Measurements from ENCODE around the gene PRKCA.

The PRKCA gene

DNA sequence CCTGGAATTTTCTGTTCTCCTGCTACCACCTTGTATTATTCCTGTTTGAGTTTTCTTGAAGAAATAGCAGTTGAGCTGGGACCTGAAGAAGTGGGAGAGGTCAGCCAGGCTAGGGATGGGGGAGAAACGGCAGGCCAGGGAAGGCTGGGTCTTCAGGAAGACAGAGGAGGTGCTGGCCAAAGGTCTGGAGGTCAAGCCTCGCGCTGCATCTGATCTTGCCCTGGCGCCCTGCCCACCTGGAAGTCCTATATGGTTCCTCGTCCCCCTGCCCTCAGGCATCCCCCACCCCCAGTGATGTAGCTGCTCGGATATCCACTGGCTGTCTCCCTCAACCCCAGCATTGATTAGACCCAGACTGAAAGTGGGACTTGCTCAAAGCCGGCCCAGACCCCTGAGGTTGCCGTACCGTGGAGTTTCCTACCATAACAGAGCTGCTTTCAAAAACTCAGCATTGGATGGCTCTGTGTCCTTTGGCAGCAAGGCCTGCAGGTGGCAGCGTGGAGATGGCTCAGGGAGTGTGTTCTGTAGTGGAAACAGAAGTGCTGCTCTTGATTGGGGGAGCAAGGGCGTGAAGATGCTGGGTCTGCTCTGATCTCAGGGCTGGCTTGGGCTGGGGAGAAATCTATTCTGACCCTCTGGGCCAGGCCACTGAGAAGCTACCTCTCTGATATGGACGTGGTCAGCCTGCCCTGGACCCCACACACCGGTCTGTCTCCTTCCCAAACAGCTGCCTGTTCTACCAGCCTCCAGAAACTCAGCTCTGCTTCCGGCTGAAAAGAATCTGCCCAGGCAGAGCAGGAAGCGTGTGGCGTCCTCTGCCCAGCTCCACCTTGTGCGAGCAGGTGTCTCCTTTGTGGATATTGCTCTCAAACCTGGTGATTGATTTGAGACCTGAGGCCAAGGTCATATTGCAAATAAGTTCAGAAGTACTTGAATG is 425.5 kb downstream of the PRKCA start:
- peak; percentile 83 for DNase-seq

DNA sequence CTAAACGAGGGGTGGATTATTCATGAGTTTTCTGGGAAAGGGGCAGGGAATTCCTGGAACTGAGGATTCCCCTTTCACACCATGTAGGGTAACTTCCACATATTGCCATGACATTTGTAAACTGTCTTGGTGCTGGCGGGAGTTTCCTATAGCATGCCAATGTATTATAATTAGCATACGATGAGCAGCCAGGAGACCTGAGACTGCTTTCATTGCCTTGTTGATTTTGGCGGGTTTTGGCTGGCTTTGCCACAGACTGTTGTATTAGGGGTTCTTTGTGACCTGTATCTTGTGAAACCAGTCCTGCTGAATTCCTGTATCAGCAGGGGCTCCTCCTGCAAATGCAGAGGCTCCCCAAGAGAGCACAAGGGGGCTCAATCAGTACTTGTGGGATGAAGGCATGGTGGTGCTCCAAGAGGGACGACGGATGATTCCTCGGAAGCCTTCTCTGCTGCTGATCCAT is 428.1 kb downstream of the PRKCA start:
- DNase-seq: no peak

DNA sequence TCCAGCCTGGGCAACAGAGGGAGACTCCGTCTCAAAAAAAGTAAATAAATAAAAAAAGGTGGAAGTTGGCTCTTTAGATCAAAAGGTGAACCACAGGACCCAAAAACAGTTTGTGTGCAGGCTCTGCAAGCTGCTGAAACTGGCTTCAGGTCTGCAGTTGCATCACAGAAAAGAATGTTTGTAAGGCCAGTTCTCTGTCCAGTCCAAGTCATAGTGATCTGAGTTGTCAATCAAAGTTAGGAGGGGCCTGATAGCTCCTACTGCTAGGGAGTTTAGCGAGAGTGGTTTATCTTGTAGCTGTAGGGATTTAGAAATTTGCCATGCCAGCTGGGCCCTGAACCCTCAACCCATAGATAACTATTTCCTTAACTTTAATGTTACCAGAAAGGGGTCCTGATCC is 431.3 kb downstream of the PRKCA start:
- no peak for DNase-seq

DNA sequence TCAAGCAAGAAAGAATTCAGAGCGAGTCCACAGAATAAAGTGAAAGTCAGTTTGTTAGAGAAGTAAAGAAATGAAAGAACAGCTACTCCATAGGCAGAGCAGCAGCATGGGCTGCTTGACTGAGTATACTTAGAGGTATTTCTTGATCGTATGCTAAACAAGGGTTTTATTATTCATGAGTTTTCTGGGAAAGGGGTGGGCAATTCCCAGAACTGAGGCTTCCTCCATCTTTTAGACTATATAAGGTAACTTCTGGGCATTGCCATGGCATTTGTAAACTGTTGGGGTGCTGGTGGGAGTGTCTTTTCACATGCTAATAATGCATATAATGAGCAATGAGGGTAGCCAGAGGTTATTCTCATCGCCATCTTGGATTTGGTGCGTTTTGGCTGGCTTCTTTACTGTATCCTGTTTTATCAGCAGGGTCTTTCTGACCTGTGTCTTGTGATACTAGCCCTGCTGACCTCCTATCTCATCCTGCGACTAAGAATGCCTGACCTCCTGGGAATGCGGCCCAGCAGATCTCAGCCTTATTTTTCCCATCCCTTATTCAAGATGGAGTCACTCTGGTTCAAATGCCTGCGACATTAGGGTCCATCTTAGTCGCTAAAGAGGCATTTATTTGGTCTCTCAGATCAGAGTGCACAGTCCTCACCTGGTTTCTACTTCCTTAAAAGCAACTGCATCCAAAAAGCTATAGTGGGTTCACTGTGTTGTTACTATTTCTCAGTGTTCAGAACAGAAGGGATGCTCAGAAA is 432.0 kb downstream of the PRKCA start:
- no peak for DNase-seq

DNA sequence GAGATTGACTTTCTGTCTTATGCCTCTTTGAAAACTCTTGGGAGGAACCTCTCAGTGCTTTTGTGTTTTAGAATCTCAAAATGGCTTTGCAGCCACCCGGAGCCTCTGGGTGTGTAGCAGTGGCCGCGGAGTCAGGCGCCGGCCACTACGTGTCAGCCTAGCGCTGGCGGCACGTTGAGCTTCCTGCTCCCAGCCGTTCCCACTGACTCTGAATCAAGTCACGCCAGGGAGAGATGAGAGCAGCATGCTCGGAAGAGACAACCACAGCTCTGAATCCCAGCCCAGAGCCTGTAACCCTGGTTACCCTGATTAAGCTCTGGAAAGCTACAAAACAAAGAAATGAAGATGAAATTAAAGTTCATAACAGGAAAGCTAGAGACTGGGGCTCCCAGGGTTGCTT is 435.1 kb downstream of the PRKCA start:
- peak; percentile 87 for DNase-seq

DNA sequence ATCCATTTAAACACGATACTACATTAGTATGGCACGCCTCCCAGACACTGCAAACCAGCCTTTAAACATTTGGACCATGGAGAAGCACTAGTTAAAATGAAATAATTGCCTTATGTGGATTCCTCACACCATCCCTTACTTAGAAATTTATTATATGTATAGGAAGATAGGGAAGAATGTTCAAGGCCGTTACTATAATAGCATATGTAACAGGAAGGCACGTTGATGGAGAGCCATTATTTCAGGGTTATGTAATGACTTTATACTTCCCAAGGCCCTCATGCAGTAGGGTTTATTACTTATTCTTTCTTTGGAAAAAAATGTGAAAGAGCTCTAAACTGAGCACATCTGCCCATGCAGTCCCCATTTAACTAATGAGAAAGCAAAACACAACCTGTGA is 435.9 kb downstream of the PRKCA start:
- DNase-seq: no peak

DNA sequence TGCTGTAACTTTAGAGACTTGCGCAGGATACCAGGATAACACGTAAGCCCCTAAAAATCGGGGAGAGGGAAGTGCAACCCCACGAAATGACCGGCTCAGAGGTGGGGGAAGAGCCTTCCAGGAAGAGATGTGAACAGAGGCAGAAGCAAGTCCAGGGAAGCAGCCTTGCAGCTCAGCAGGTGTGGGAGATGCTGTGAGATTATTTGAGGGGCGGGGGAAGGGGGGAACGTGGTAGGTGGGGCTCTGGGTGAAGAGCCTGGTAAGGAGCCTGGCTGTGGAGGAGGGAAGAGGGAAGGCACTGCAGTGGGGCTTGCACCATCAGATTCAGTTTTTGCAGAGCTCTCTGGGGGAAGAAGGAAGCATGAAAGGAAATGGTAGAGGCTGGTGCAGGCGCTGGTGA is 437.1 kb downstream of the PRKCA start:
- DNase-seq: no peak

DNA sequence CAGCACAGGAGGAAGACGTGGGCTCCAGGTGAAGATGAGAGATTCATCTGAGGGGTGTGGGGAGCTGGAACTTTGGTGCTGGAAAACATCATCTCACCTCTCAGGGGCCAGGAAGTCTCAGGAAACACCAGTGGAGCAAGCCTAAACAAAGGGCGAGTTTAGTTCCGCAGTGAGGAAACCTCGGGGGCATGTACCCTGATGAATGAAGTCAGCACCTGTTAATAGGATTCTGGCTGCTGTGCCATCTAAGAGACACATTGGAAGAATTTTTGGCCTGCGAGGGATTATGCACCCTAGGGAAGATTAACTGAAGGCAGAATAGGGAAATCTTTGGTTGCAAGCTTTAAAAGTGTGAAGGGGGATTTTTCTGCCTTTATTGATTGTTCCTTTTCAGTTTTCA is 437.8 kb downstream of the PRKCA start:
- no peak for DNase-seq

DNA sequence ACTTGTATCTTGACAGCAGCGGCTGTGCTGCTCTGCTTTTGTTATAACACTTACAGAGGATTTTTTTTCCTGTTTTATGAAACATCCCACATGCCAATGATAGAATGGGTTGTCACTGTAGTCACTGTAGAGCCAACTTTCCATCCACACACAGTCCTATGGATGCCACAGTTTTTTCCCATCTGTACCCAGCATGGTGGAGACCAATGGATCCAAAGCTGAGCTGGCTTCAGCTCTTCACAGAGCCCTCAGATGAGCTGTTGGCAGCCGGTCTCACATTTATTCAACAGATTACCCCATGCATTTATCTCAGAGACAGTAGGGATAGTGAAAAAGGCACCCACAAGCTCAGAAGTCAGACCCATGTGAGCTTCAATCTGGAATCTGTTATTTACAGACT is 441.1 kb downstream of the PRKCA start:
- no peak for DNase-seq

DNA sequence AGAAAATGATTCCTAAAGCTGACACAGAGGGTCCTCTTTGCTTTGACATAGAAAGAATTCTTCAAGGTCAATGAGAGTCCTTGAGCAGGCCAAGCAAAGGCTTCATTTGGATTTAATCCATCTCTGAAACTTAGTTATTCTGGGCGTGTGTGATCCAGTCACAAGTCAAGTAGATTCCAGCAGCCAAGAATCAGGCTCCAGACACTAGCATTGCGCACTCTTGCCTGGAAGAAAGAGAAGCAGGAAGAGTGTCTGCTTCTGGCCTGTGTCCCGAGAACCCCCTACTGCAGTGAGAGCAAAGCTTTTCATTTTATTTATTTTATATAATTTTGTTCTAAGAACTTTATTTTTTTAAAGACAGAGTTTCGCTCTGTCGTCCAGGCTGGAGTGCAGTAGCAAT is 444.3 kb downstream of the PRKCA start:
- no peak for DNase-seq

DNA sequence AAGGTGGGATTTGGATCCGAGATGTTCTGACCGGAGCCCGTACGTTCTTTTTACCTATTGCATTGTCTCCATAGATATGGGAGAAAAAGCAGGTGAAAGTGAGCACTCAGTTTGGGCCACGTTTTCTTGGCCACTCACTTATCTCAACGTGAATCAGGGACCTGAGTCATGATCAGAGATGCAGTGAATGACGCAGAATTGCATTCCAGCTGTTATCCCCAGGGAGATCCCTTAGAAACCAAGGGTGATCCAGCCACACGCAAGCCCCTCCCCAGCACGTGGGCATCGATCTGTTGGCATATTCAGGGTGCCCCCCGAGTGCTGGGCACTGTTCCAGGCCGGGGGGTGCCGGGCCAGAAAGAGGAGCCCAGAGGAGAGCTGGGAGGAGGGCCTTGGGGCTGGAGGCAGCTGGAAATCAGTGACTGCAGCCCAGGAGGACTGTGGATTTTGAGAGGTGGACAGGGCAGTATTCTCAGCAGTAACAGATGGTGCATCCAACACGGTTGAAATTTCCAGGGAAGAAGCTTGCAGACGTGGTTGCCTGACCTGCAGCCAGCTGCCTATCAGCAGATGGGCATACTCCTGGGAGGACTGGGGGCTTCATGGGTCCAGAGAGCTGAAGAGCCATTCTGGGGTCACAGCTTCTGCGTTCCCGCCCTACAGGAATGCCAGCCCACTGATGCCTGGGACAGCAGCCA is 445.3 kb downstream of the PRKCA start:
- DNase-seq: no peak

DNA sequence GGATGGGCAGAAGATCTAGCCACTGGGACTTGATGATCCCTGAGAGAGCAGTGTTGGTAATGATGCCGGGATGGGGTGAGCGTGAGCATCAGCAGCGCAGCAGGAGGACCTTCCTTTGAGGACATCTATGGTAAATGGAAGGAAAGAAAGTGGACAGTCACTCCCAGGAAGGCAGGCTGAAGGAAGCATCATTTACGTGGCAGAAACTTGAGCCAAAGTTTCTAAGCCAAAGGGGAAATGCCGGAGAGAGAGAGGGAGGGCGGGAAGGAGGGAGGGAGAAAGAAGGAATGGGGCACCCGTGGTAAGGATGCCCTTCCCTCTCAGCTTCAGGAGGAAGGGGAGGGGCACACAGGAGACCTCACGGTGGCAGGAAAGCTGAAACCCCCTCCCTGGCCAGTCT is 446.2 kb downstream of the PRKCA start:
- no peak for DNase-seq

DNA sequence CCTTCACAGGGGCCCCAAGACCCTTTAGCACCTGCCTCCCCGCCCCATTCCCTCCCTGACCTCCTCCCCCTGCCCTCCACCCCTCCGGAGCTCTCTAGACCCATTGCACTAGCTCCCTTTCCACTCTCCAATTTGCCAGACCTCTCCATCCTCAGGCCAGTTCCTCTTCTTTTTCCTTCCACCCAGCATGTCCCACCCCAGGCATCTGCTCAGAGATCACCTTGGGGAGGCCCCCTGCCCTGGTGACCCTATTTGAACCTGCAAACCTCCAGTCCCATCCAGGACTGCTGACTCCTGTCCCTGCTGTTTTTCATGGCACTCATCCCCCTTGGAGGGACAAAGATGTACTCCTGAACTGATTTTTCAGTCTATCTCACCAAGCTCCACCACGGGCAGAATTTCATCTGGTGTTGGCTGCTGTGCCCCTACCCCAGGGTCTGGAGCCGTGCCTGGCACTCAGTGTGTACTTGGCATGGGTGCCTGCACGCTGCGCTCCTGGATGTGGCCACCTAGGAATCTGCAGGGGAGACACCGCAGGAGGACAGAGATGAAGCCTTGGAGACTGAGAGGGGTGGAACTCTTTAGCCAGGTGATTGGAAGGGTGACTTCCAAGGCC is 446.9 kb downstream of the PRKCA start:
- no peak for DNase-seq

DNA sequence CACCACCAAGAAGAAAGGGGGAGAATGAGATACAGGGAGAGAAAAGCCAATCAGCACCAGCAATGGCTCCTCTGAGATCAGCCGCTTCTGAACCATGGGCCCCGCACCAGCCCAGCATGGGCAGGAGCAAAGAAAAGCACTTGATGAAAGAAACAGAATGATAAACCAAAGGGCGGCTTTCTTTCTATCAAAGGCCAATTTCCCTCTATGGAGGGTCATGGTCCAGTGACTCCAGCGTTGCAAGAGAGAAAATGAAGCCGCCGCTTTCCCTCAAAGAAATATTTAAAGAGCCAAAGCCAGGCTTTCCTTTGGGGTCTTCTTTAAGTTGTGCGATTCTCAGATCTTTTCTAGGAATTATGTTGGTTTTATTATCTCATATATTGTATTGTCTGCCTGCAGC is 447.7 kb downstream of the PRKCA start:
- DNase-seq: no peak

DNA sequence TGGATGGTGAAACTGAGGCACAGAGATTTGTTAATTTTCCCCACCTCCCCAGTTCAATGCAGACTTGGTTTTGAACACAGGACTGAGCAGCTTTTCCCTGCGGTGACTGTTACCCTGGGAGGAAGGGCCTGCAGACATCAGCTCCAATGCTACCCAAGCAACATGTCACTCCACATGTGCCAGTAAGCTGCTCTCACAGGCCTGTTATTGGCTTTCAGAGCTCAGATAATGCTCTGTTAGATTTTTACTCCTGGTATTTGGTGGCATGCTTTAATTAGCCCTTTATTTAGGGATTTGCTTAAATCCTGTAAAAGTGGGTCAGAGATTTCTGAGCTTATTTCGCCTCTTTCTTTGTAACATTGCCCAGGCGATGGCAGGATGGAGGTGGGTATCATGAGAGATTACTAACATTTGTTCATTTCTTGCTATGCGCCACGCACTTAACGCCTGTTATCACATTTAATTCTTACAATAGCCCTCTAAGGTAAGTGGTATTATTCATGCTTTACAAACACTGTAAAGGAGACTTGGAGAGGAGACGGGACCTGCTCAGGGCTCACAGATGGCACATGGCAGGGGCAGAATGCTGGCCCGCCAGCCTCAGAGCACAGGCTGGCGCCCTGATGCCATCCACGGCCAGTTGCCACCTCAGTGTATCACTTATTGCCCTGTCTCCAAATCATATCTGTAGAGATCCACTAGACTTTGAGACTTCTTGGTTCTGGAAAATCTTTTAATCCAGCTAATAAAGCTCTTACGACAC is 448.5 kb downstream of the PRKCA start:
- DNase-seq: no peak

DNA sequence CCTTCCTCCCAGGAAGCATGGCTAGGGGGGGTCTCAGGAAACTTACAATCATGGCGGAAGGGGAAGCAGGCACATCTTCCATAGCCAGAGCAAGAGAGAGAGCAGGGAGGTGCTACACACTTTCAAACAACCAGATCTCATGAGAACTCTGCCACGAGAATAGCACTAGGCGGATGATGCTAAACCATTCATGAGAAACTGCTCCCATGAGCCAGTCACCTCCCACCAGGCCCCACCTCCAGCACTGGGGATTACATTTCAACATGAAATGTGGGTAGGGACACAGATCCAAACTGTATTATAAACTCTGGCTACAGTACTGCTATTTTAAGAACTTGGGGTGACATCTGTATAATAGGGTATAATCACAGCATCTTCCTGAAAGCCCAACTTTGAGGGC is 449.4 kb downstream of the PRKCA start:
- peak; percentile 44 for DNase-seq

DNA sequence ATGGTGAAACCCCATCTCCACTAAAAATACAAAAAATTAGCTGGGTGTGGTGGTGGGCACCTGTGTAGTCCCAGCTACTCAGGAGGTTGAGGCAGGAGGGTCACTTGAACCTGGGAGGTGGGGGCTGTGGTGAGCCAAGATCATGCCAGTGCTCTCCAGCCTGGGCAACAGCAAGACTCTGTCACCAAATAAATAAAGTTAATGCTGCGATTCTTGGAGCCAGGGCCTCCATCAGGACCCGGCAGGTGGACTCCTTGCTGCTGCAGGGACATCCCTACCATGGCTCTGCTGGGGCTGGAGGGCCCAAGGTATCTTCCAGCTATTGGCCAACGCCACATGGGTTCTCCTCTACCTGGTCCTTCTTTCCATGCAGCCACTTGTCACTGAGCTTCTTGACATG is 450.0 kb downstream of the PRKCA start:
- DNase-seq: no peak

DNA sequence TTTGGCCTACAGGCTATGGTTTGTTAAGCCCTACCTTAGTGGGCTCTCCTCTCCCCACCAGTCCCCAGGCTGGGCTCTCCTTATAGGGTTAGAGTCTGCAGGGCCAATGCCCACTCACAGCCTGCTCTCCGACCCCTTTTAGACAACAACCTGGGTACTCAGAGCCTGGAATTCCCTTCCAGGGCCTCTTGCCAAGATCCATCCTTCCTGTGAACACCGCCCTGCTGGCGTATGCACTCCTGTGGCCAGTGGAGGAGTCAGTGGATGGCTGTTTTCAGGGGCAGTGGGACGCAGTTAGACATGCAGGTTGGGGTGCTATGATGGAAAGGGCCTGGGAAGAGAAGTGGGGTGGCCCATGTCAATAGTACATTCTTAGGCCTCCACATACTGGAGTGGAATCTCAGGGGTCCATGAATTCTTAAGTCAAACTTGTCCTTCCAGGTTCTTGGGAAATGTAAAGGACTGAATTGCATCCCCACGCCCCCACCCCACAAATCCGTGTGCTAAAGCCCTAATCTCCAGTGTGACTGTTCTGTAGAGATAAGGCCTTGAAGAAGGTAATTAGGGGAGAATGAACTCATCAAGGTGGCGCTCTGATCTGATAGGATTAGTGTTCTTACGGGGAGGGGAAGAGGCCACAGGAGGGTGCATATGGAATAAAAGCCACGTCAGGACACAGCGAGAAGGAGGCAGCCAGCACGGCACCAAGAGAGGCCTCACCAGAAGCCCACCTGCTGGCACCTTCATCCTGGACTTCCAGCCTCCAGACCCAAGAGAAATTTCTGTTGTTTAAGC is 450.9 kb downstream of the PRKCA start:
- DNase-seq: no peak

DNA sequence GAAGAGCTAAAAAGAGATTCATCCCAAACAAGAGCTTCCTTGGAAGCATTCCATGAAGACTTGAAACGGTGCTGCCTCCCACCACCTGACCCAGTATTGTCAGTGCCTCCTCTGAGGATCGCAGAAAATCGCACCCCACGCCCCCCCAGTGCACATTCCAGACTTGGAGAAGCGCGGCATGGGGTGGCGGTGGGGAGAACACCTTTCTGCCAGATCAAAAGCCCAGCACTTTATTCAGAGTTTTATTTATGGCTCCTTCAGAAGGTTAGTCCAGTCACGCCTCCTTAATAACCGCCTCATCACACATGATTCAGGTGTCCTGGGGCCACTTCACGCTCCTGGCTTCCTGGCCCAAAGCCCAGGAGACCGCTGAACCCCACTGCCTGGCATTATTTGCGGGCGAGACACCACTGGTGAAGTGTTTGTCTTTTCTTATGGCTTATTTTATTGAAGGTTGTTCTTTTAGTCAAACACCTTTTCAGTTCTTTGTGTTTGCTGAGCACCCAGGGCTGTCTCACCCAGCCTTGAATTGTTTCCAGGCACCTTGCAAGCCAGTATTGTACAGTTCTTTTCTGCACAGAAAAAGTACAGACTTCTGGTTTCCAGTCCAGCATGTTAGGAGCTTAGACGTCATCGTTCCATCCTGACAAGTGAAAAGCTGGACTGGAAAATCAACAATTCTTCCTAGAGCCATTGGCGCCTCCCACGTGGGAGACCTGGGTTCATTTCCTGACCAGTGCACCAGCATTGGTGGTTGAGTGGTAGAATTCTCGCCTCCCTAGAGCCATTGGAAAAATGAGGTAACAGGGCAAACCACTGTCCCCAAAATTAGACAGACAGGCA is 452.9 kb downstream of the PRKCA start:
- DNase-seq: no peak

DNA sequence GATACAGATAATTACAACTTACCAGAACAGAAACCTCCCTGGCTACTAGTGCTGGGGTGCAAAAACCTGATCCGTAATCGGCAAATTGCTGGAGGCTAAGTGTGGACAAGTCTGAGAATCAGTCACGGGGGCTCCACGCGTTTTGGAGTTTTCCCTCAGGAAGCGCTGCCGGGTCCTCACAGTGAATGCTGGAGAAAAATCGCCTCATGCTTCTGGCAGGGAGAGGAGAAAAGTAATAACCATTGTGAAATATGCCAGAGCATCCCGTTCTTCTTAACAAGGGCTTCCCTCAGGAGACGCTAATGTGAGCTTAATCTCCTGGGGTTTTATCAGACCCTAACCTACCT is 453.5 kb downstream of the PRKCA start:
- DNase-seq: no peak

DNA sequence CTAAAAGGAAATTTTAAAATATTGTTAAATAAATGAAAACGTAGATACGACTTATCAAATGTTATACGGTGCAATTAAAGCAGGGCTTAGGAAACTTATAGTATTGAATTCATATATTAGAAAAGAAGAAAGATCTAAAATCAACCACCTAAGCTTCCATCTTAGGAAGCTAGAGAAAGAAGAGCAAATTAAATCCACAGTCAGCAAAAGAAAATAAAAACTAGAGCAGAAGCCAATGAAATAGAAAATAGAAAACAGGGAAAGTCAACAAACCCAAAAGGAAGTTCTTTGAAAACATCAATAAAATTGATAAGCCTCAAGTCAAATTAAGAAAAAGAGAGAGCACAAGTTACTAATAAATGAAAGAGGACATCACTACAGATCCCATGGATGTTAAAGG is 457.9 kb downstream of the PRKCA start:
- no peak for DNase-seq
